GM19035 (cell line): ENCODE data around the gene PHPT1.
"Not testable (repeated sequence)": the region's sequence is repeated elsewhere in the genome, so short reads cannot be mapped to it uniquely, and the experiment has no call there.

Source experiments
- ATAC-seq: cut with Tn5 transposase; IDR thresholded peaks from one replicate; pipeline ENCODE4 v1.9.1; 2021; ENCODE audit not compliant: unreplicated experiment

PHPT1 gene

GRCh38 chr9:136837146-136837855 is 11.9 kb upstream of the PHPT1 start:
- ATAC-seq = no peak

- not testable (repeated sequence) for ATAC-seq
Observed at GRCh38 chr9:136837856-136838277, 11.3 kb upstream of the PHPT1 start.

DNA sequence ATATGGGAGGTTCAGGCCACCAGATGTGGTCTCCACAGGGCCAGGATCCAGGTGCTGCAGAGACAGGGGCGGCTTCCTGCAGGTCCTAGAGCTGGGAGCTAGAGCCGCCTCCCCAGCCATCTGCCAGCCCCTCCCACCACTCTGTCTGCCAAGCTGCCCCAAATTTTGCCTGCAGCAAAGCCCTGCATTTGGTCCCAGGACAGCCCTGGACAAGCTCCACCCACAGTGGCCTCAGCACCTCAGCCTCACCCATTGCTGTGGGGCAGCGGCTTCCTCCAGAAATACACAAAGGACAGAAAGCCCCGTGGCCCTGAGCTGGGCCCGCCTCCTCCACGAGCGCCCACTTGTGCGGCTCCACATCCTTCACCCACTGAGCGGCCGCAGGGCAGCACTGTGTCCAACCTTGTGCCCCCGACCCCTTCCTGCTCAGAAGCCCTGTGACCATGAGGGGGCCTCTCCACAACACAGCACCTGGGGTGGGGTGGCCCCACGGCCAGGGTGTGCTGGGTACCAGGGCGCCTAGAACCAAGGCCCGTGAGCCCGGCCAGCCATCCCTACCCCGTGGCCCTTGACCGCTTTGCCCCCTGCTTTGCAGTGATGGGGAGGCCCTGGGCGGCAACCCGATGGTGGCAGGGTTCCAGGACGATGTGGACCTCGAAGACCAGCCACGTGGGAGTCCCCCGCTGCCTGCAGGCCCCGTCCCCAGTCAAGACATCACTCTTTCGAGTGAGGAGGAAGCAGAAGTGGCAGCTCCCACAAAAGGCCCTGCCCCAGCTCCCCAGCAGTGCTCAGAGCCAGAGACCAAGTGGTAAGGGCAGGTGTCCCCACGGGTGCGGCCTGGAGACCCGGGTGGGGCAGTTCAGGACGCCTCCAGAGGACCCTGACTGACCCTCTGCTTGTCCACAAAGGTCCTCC is 10.6 kb upstream of the PHPT1 start:
- no peak for ATAC-seq

GRCh38 chr9:136839229-136840139 is 9.7 kb upstream of the PHPT1 start:
- no peak for ATAC-seq

GRCh38 chr9:136840140-136840876 is 8.9 kb upstream of the PHPT1 start:
- no peak for ATAC-seq

DNA sequence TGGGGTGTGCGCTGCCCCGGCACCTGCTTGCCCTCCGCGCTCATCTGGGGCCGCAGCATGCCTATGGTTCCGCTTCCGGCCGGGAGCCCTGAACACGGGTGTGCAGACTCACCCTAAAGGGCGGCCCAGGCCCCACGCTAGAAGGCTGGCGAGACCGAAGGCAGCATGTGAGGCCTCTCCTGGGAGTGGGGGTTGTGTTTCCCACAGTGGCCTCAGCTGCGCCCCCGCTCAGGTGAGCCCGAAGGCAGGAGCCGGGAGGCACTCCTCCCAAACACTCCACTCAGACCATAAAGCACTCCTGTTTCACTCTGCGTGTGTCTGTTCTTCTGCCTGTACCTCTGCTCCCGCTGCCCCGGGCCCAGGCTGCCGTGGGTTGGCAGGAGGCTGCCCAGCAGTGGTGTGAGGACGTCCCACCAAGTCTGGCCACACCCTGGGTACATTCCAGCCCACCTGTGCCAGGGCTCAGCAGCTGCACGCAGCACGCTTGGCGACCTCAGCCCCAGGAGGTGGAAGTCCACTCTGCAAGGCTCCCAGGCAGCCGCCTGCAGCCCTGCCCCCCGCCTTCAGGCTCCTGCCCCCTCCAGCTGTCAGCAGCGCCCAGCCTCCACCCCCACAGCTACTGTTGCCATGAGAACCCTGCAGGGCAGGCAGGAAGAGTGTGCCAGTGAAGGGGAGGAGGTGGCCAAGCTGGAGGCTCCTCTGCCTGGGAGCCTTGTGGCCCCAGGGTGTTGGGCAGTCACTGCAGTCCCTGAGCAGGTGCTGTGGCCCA is 8.1 kb upstream of the PHPT1 start:
- no peak for ATAC-seq

GRCh38 chr9:136841646-136842379 is 7.4 kb upstream of the PHPT1 start:
- not testable (repeated sequence) for ATAC-seq

DNA sequence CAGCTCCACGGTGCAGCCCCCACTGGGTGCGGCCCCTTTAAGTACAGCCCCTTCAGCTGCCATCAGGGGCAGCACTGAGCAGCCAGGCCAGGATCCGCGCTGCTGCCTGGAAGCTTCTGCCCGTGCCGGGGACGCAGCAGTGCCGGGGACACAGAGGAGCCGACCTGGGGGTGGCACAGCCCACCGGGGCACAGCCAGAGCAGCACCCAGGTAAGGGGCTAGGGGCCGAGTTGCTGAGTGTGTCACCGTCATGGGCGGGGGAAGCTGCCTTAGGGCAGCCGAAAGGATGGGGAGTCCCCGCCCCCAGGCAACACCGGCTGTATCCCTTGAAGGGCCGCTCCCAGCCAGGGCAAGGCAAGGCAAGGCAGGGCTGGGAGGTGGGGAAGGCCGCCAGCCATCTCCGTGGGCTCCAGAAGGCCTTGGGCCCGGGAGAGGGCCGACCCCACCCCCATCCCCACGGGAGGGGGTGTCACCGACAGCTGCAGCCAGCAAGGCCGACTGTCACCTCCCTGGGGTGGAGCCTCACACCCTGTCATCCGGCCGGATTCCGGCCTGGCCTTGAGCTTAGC is 6.7 kb upstream of the PHPT1 start, which contains the start of gene AJM1:
Gene AJM1, plus strand, starts transcription at position 99 of the 569 bp plus-strand sequence. CDS start 1,937 bp downstream, outside the sequence.
- ATAC-seq = peak; percentile 76

DNA sequence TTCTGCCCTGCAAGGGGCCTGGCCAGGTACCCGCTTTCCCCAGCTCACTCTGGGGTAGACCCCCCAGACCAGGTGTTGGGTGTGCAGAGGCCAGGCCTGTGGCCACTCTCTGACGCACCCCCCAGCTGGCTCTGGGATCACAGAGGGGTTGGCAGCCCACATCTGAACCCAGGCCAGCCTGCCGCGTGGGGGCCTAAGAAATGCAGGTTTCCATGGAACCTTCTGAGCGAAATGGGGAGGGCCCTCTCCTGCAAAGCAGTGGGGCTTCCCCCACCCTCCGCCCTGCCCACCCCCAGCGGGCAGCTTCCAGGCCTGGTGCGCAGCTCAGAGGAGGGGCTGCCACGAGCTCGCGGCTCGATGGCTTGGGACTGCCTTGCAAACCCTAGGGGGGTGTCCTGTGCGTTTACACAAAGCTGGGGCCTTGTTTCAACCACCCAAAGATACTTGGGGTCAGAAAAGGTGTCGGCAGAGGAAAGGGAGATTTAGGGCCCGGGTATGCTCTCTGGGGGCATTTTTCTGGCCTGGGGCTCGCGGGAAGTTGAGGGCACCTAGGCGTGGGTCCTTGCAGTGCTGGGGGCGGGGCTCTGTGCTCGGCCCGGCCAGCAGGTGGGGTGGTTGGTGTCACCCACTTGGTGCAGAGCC is 5.9 kb upstream of the PHPT1 start:
- ATAC-seq = not testable (repeated sequence)

DNA sequence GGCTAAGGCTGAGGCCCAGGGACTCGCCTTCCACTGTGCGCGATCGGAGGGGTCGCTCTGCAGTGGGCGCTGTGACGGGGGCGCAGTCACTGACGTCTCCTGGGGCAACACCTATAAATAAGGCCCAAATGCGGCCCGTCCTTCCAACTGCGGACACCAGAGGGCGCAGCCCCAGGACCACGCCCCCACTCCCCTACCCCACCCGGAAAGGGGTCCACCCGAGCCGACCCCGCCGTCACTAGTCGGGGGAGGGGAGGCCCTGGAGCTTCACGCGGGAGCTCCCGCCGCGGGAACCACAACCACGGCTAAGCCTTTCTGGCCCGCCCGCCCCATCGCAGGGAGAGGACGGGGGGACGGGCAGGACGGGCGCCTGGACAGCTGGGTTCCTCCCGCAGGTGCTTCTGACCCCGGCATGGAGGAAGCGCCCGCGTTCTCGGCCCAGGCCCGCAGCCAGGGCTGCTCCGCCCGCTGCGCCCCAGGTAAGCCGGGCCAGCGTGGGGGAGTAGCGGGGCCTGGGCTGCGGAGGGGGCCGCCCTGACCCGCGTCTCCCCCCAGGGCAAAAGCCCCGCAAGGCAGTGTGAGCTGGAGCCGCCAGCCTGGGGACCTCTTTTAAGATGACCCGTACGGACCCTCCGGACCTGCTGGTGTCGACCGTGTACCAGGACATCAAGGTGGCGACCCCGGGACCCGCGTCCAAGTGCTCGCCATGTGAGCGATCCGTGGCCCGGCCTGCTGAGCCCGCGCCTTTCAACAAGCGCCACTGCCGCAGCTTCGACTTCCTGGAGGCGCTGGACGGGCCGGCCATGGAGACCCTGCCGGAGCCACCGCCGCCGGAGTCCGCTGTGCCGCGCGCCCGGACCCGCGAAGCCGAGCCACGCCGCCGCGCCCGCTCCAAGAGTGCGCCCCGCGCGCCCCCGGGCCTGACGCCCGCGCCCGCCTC is 5.1 kb upstream of the PHPT1 start:
- ATAC-seq = not testable (repeated sequence)

DNA sequence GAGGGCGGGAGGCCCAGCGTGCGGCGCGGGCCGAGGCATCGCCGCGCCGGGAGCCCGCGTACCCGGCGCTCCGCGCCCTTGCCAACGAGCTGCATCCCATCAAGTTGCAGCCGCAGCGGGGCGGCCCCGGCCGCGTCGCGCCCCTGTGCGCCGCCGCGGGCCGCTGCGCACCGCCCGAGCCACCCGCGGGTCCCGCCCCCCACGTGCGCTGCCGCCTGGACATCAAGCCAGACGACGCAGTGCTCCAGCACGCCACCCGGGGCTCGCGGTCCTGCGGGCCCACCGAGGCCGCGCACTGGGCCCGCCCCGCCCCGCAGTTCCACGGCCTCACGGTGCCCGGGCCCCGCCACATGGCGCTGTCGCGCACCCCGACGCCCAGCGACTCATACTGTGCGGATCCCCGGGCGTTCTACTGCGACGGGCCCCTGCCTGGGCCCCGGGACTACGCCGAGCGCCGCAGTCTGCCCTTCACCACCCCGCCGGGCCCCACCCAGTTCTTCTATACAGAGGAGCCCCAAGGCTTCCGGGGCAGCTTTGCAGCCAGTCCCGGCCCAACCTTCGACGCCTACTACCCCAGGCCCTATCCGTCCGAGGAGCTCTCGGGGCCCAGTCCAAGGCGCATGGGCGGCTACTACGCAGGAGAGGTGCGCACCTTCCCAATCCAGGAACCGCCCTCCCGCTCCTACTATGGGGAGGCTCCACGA is 4.3 kb upstream of the PHPT1 start:
- ATAC-seq = no peak

GRCh38 chr9:136845465-136846260 is 3.5 kb upstream of the PHPT1 start:
- ATAC-seq = no peak

- no peak for ATAC-seq
Observed at GRCh38 chr9:136846376-136847087, 2.7 kb upstream of the PHPT1 start.

- no peak for ATAC-seq
Observed at GRCh38 chr9:136847088-136847825, 2.0 kb upstream of the PHPT1 start.
